ENCODE data around the gene THYN1. TPM values are rescaled to one million over a fixed set of nuclear protein-coding genes. Genes with fewer than 3 reads are reported as not detected.

The THYN1 gene
- total RNA-seq, 1 experiment from 2014 or later = 88.3 TPM

GRCh38 chr11:134266440-134266839, 13.3 kb upstream of the THYN1 start:
- ChIA-PET POLR2A (no interaction called here), CTCF (no interaction called here)
- H3K27me3 ChIP-seq (replicated peaks; ENCODE audit: control insufficient read depth, insufficient read depth, low read length) = no peaks in the 10 kb centered on the region
- H3K4me3 ChIP-seq (ENCODE audit: low read depth, low read length) = no peak overlapping the region
- no peaks in the 10 kb centered on the region for H3K4me1 ChIP-seq
- H3K36me3 ChIP-seq (ENCODE audit: control insufficient read depth, insufficient read depth, low read length) = no peaks in the 10 kb centered on the region
- H3K36me3 Mint-ChIP-seq (ENCODE audit: insufficient read depth, unreplicated experiment) = no peaks in the 10 kb centered on the region
- H3K27ac Mint-ChIP-seq (ENCODE audit: unreplicated experiment) = no peak overlapping the region
- H3K4me3 Mint-ChIP-seq (ENCODE audit: unreplicated experiment) = no peak overlapping the region
- TF ChIP-seq CTCF (IDR thresholded peaks at IDR 0.05; ENCODE audit: insufficient read depth in 1 of 2, low read depth in 1 of 2, low read length in 1 of 2, severe bottlenecking in 1 of 2, unreplicated experiment in 1 of 2) = no peak
- no peaks in the 10 kb centered on the region for H3K9me3 Mint-ChIP-seq (ENCODE audit: unreplicated experiment)
- peak in 1 of 2 experiments; percentile 9 for DNase-seq
- H3K27me3 Mint-ChIP-seq (ENCODE audit: insufficient read depth, unreplicated experiment) = peaks cover 2% of the 10 kb centered on the region
- intact Hi-C loops (cut with micrococcal nuclease; ENCODE audit: unreplicated experiment) = loop anchor here (10.0 kb wide), 1 partner anchor 598 kb away; no protein-coding TSS in a partner anchor
- BruUV-seq (replicated peaks) = no TSS peak
- H3K4me1 Mint-ChIP-seq (ENCODE audit: low read depth, unreplicated experiment) = no peaks in the 10 kb centered on the region
- H3K9me3 ChIP-seq = no peaks in the 10 kb centered on the region

- TSS peak; percentile 36 for BruUV-seq (replicated peaks)
- intact Hi-C loops (cut with micrococcal nuclease; ENCODE audit: unreplicated experiment) = loop anchor here (10.0 kb wide), 1 partner anchor 600 kb away; no protein-coding TSS in a partner anchor
- no peaks in the 10 kb centered on the region for H3K27me3 ChIP-seq (replicated peaks; ENCODE audit: control insufficient read depth, insufficient read depth, low read length)
- Mint-ChIP-seq H3K27me3 (ENCODE audit: insufficient read depth, unreplicated experiment) (no peaks in the 10 kb centered on the region), H3K9me3 (ENCODE audit: unreplicated experiment) (no peaks in the 10 kb centered on the region), H3K27ac (ENCODE audit: unreplicated experiment) (no peak overlapping the region), H3K4me3 (ENCODE audit: unreplicated experiment) (no peak overlapping the region), H3K4me1 (ENCODE audit: low read depth, unreplicated experiment) (no peaks in the 10 kb centered on the region), H3K36me3 (ENCODE audit: insufficient read depth, unreplicated experiment) (no peaks in the 10 kb centered on the region)
- no peak for TF ChIP-seq CTCF (IDR thresholded peaks at IDR 0.05; ENCODE audit: insufficient read depth in 1 of 2, low read depth in 1 of 2, low read length in 1 of 2, severe bottlenecking in 1 of 2, unreplicated experiment in 1 of 2)
- H3K4me3 ChIP-seq (ENCODE audit: low read depth, low read length) = no peak overlapping the region
- no peaks in the 10 kb centered on the region for H3K4me1 ChIP-seq
- POLR2A ChIA-PET = interaction anchor here (0.6 kb wide), 1 partner anchor 13 kb away, joined by 3 read pairs; no protein-coding TSS in a partner anchor
- CTCF ChIA-PET = no interaction called here
- DNase-seq = peak in 1 of 2 experiments; percentile 19
- H3K9me3 ChIP-seq = no peaks in the 10 kb centered on the region
- H3K36me3 ChIP-seq (ENCODE audit: control insufficient read depth, insufficient read depth, low read length) = no peaks in the 10 kb centered on the region
These were observed 12.0 kb upstream of the THYN1 start for GRCh38 chr11:134264966-134265764.

- intact Hi-C loops (cut with micrococcal nuclease; ENCODE audit: unreplicated experiment) = loop anchor here (2.0 to 10.0 kb wide), 2 partner anchors 119 to 603 kb away; no protein-coding TSS in a partner anchor
- no peaks in the 10 kb centered on the region for H3K9me3 ChIP-seq
- CTCF ChIA-PET = interaction anchor here (0.5 to 1.8 kb wide), 12 partner anchors 8 to 317 kb away, joined by 3 to 15 read pairs (median 4); partner anchors contain the start of genes ACAD8, GLB1L2, GLB1L3 and NCAPD3
- no peaks in the 10 kb centered on the region for H3K4me1 ChIP-seq
- H3K4me3 Mint-ChIP-seq (ENCODE audit: unreplicated experiment) = no peak overlapping the region
- no TSS peak for BruUV-seq (replicated peaks)
- H3K36me3 ChIP-seq (ENCODE audit: control insufficient read depth, insufficient read depth, low read length) = no peaks in the 10 kb centered on the region
- peak; percentile 26 to 72 for DNase-seq
- no peaks in the 10 kb centered on the region for H3K27me3 ChIP-seq (replicated peaks; ENCODE audit: control insufficient read depth, insufficient read depth, low read length)
- peak; percentile 79 to 95 for TF ChIP-seq CTCF (IDR thresholded peaks at IDR 0.05; ENCODE audit: insufficient read depth in 1 of 2, low read depth in 1 of 2, low read length in 1 of 2, severe bottlenecking in 1 of 2, unreplicated experiment in 1 of 2)
- H3K27me3 Mint-ChIP-seq (ENCODE audit: insufficient read depth, unreplicated experiment) = no peaks in the 10 kb centered on the region
- H3K36me3 Mint-ChIP-seq (ENCODE audit: insufficient read depth, unreplicated experiment) = no peaks in the 10 kb centered on the region
- POLR2A ChIA-PET = interaction anchor here (0.9 to 1.2 kb wide), 2 partner anchors 8 to 37 kb away, joined by 3 to 6 read pairs; partner anchors contain the start of genes ACAD8, THYN1 and VPS26B
- H3K4me1 Mint-ChIP-seq (ENCODE audit: low read depth, unreplicated experiment) = no peaks in the 10 kb centered on the region
- H3K27ac Mint-ChIP-seq (ENCODE audit: unreplicated experiment) = no peak overlapping the region
- no peaks in the 10 kb centered on the region for H3K9me3 Mint-ChIP-seq (ENCODE audit: unreplicated experiment)
- H3K4me3 ChIP-seq (ENCODE audit: low read depth, low read length) = no peak overlapping the region
These were observed 8.7 kb upstream of the THYN1 start for GRCh38 chr11:134261626-134262488.

Data from Caco-2 (cell line).